ENCODE results near the gene SUPT3H. TPM values are rescaled to one million over a fixed set of nuclear protein-coding genes. Genes with fewer than 3 reads are reported as not detected.

The SUPT3H gene
- total and polyA plus RNA-seq, 2 of the 13 experiments (the other 11 are each of a cell fraction or from before 2014, with no cell fraction given): 11.9 to 36.1 TPM

GRCh38 chr6:45036103-45036502 is 341.6 kb downstream of the SUPT3H start (continued):
- TF ChIP-seq NFAT5 (CRISPR knock-in tag; IDR thresholded peaks at IDR 0.05) (no peak), ZNF672 (CRISPR knock-in tag; IDR thresholded peaks at IDR 0.05) (no peak)
- TF ChIP-seq, protein P1, sequence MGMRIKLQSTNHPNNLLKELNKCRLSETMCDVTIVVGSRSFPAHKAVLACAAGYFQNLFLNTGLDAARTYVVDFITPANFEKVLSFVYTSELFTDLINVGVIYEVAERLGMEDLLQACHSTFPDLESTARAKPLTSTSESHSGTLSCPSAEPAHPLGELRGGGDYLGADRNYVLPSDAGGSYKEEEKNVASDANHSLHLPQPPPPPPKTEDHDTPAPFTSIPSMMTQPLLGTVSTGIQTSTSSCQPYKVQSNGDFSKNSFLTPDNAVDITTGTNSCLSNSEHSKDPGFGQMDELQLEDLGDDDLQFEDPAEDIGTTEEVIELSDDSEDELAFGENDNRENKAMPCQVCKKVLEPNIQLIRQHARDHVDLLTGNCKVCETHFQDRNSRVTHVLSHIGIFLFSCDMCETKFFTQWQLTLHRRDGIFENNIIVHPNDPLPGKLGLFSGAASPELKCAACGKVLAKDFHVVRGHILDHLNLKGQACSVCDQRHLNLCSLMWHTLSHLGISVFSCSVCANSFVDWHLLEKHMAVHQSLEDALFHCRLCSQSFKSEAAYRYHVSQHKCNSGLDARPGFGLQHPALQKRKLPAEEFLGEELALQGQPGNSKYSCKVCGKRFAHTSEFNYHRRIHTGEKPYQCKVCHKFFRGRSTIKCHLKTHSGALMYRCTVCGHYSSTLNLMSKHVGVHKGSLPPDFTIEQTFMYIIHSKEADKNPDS (CRISPR knock-in tag; IDR thresholded peaks at IDR 0.05): no peak

DNA sequence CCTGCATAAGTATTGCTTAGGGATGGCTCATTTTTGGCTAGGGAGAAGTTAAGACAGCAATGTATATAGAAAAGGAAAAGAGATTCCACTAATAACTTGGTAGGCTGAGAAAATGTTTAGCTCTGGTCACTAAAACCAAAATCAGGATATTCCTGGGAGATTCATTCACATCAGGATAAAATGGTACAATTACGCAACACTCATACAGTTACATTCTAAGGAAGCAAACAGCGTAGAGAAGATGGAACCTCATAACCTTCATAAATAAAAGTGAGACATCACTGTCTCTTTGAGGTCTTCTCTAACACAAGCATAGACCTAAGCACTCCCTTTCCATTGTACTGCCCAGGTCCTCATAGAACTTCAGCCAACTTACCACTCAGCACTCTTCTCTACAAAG is 345.3 kb downstream of the SUPT3H start:
- intact Hi-C loops (cut with micrococcal nuclease; ENCODE audit: unreplicated experiment) (no loop called here), in situ Hi-C loops (cut with HindIII; ENCODE audit: extremely low pct_ligation_motif_present, low pct_unique_long_range_greater_than_20kb) (no loop called here)
- Histone ChIP-seq H3K36me3 (replicated peaks in 1 of 2; ENCODE audit: control insufficient read depth in 1 of 2, insufficient read depth in 2 of 2, low read length in 2 of 2) (no peaks in the 10 kb centered on the region), H4K20me1 (ENCODE audit: insufficient read depth, low read length) (no peaks in the 10 kb centered on the region), H3K9ac (ENCODE audit: insufficient read depth, low read depth, low read length) (no peak overlapping the region), H3K27me3 (ENCODE audit: control insufficient read depth in 1 of 2, insufficient read depth in 2 of 2, low read length in 2 of 2) (no peaks in the 10 kb centered on the region), H3K9me3 (ENCODE audit: low read length) (no peaks in the 10 kb centered on the region), H3K4me1 (ENCODE audit: insufficient read depth, low read length) (no peaks in the 10 kb centered on the region), H3K4me3 (replicated peaks in 1 of 3; ENCODE audit: insufficient read depth in 1 of 3, low read depth in 2 of 3, low read length in 3 of 3) (no peak overlapping the region), H3K27ac (ENCODE audit: extremely low read length, insufficient read depth, low read length) (no peak overlapping the region), H3K4me2 (ENCODE audit: low read depth, low read length) (no peak overlapping the region), H3K79me2 (ENCODE audit: insufficient read depth, low read length) (no peaks in the 10 kb centered on the region), H2AFZ (ENCODE audit: low read length) (no peak overlapping the region)
- TF ChIP-seq MTERF4 (CRISPR knock-in tag; IDR thresholded peaks at IDR 0.05) (no peak), ATF7 (IDR thresholded peaks at IDR 0.05) (no peak), ATF7 (CRISPR knock-in tag; IDR thresholded peaks at IDR 0.05) (no peak), CEBPB (IDR thresholded peaks at IDR 0.05; ENCODE audit: borderline replicate concordance, low read depth, low read length) (peak; percentile 85), CEBPG (CRISPR knock-in tag; IDR thresholded peaks at IDR 0.05) (peak; percentile 34; the same call in 1 of the 2 replicates), MEIS2 (CRISPR knock-in tag; IDR thresholded peaks at IDR 0.05) (no peak), RARA (CRISPR knock-in tag; IDR thresholded peaks at IDR 0.05) (no peak)
- ATAC-seq (no peak), FAIRE-seq (no peak), DNase-seq (ENCODE audit: low spot score) (no peak)
- WGBS (ENCODE audit: low lambda C conversion rate): 97% methylated on average over 2 of the region's 2 CpGs
- ChIA-PET POLR2A (no interaction called here), CTCF (ENCODE audit: low intra/inter-chr PET ratio, low total read pairs) (no interaction called here)
- no TSS peak for BruUV-seq (replicated peaks)

Data from HepG2 (cell line).